Hepatocyte (in vitro differentiated cells): ENCODE results near the gene RSPH10B2.
"Not testable (repeated sequence)": the region's sequence is repeated elsewhere in the genome, so short reads cannot be mapped to it uniquely, and the experiment has no call there.

Experiments
- EZH2 ChIP-seq: fragments of 200-600 bp; sonication (generic); IDR thresholded peaks from 2 replicates; pipeline ENCODE4 v1.6.1; 2016; ENCODE audit warnings: antibody characterized with exemption, mild to moderate bottlenecking, borderline replicate concordance
- TF ChIP-seq, protein P1 (sequence below): fragments of 200-600 bp; sonication (generic); IDR thresholded peaks from 2 replicates; pipeline ENCODE4 v1.5.1; 2016; ENCODE audit warnings: antibody characterized with exemption, mild to moderate bottlenecking; ENCODE audit not compliant: poor library complexity

DNA sequence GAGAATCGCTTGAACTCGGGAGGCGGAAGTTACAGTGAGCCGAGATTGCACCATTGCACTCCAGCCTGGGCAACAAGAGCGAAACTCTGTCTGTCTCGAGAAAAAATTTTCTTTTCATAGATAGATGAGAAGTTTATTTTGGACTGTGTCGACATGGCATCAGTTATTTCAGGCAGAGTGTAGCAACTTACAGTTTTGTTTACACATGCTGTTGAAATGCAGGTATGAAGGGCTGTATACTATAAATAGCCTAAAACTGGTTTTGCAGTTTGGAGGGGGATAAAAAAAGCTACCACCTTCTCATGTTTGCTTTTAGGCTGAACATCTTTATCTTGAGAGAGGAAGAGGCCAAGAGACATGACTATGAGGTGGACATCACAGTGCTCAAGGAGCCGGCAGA lies 44.1 kb downstream of the RSPH10B2 start:
- TF ChIP-seq, protein P1, sequence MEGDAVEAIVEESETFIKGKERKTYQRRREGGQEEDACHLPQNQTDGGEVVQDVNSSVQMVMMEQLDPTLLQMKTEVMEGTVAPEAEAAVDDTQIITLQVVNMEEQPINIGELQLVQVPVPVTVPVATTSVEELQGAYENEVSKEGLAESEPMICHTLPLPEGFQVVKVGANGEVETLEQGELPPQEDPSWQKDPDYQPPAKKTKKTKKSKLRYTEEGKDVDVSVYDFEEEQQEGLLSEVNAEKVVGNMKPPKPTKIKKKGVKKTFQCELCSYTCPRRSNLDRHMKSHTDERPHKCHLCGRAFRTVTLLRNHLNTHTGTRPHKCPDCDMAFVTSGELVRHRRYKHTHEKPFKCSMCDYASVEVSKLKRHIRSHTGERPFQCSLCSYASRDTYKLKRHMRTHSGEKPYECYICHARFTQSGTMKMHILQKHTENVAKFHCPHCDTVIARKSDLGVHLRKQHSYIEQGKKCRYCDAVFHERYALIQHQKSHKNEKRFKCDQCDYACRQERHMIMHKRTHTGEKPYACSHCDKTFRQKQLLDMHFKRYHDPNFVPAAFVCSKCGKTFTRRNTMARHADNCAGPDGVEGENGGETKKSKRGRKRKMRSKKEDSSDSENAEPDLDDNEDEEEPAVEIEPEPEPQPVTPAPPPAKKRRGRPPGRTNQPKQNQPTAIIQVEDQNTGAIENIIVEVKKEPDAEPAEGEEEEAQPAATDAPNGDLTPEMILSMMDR = not testable (repeated sequence)
- TF ChIP-seq EZH2 = not testable (repeated sequence)
